GM23338 (cell line): Measurements from ENCODE around the gene EXPH5. TPM values are rescaled to one million over a fixed set of nuclear protein-coding genes. Genes with fewer than 3 reads are reported as not detected.
A peak's percentile ranks its signal among the peaks of the same experiment; 100 is the strongest.

ENCODE experiments used
- ATAC-seq: fragments of 200-7000 bp; cut with Tn5 transposase; 3 replicates; pipeline ENCODE4 v1.9.1; 2020
- DNase-seq: peaks from one replicate; pipeline ENCODE4 v3.0.0-alpha.2; 2015; ENCODE audit warnings: low spot score
- H2AFZ ChIP-seq: fragments of 200-600 bp; sonication (generic); 2 replicates; pipeline ENCODE4 v1.8.0; 2016; ENCODE audit warnings: antibody characterized with exemption, mild to moderate bottlenecking, moderate library complexity
- H3F3A ChIP-seq: fragments of 200-600 bp; sonication (generic); replicated peaks from 2 replicates; pipeline ENCODE4 v1.8.0; 2017; ENCODE audit warnings: antibody characterized with exemption, mixed run types, low read depth
- H3K27ac ChIP-seq: fragments of 200-600 bp; sonication (generic); 2 replicates; pipeline ENCODE4 v1.6.1; 2016; ENCODE audit warnings: low read depth
- H3K27me3 ChIP-seq: fragments of 200-600 bp; sonication (generic); 2 replicates; pipeline ENCODE4 v1.8.0; 2016; ENCODE audit warnings: mild to moderate bottlenecking, mixed run types, moderate library complexity; ENCODE audit not compliant: insufficient read depth
- H3K36me3 ChIP-seq: fragments of 200-600 bp; sonication (generic); 2 replicates; pipeline ENCODE4 v1.8.0; 2016; ENCODE audit warnings: mild to moderate bottlenecking; ENCODE audit not compliant: insufficient read depth
- H3K4me1 ChIP-seq: fragments of 200-600 bp; sonication (generic); 2 replicates; pipeline ENCODE4 v1.8.0; 2016; ENCODE audit warnings: mild to moderate bottlenecking, moderate library complexity; ENCODE audit not compliant: insufficient read depth
- H3K4me2 ChIP-seq: fragments of 200-600 bp; sonication (generic); 2 replicates; pipeline ENCODE4 v1.7.1; 2017; ENCODE audit warnings: mixed run types
- H3K4me3 ChIP-seq: fragments of 200-600 bp; sonication (generic); 2 replicates; pipeline ENCODE4 v1.6.1; 2016; ENCODE audit warnings: mixed run types
- H3K79me2 ChIP-seq: fragments of 200-600 bp; sonication (generic); replicated peaks from 2 replicates; pipeline ENCODE4 v1.8.0; 2017; ENCODE audit warnings: mild to moderate bottlenecking; ENCODE audit not compliant: insufficient read depth
- H3K9me2 ChIP-seq: fragments of 200-600 bp; sonication (generic); 2 replicates; pipeline ENCODE4 v1.8.0; 2017; ENCODE audit not compliant: insufficient read depth
- H4K20me1 ChIP-seq: fragments of 200-600 bp; sonication (generic); replicated peaks from 2 replicates; pipeline ENCODE4 v1.8.0; 2017; ENCODE audit warnings: mild to moderate bottlenecking; ENCODE audit not compliant: insufficient read depth
- H3K27ac Mint-ChIP-seq: 2 replicates; pipeline ENCODE4 v1.8.0; 2020; ENCODE audit warnings: inconsistent platforms, mild to moderate bottlenecking, moderate library complexity, mixed read lengths
- H3K27me3 Mint-ChIP-seq: 3 replicates; pipeline ENCODE4 v1.8.0; 2022; ENCODE audit warnings: low read depth, mild to moderate bottlenecking, moderate library complexity, mixed read lengths, inconsistent platforms; ENCODE audit not compliant: insufficient read depth, poor library complexity
- H3K36me3 Mint-ChIP-seq: 3 replicates; pipeline ENCODE4 v1.8.0; 2021; ENCODE audit warnings: low read depth, mild to moderate bottlenecking, inconsistent platforms, moderate library complexity, mixed read lengths
- H3K4me1 Mint-ChIP-seq: 3 replicates; pipeline ENCODE4 v1.8.0; 2020; ENCODE audit warnings: mild to moderate bottlenecking, inconsistent platforms, mixed read lengths
- H3K4me3 Mint-ChIP-seq: 3 replicates; pipeline ENCODE4 v1.8.0; 2021; ENCODE audit warnings: moderate library complexity, mild to moderate bottlenecking, inconsistent platforms, mixed read lengths
- H3K9me3 Mint-ChIP-seq: 3 replicates; pipeline ENCODE4 v1.8.0; 2020; ENCODE audit warnings: moderate library complexity, mild to moderate bottlenecking, inconsistent platforms, mixed read lengths
- ETS1 ChIP-seq: IDR thresholded peaks from 2 replicates; pipeline ENCODE4 v1.6.1; 2016; ENCODE audit warnings: antibody characterized with exemption
- EZH2 ChIP-seq: fragments of 200-600 bp; sonication (generic); IDR thresholded peaks from one replicate; pipeline ENCODE4 v1.8.0; 2017; ENCODE audit warnings: antibody characterized with exemption, mild to moderate bottlenecking, low read depth; ENCODE audit not compliant: unreplicated experiment
- JUNB ChIP-seq: IDR thresholded peaks from one replicate; pipeline ENCODE4 v1.6.1; 2016; ENCODE audit warnings: antibody characterized with exemption; ENCODE audit not compliant: unreplicated experiment
- NANOG ChIP-seq: IDR thresholded peaks from 2 replicates; pipeline ENCODE4 v1.6.1; 2016; ENCODE audit warnings: antibody characterized with exemption, borderline replicate concordance
- POLR2AphosphoS5 ChIP-seq: IDR thresholded peaks from 2 replicates; pipeline ENCODE4 v1.6.1; 2016; ENCODE audit warnings: antibody characterized with exemption, low read depth
- REST ChIP-seq: IDR thresholded peaks from one replicate; pipeline ENCODE4 v1.6.1; 2018; ENCODE audit warnings: antibody characterized with exemption; ENCODE audit not compliant: unreplicated experiment
- ZNF114 ChIP-seq: fragments of 250-450 bp; sonication (Bioruptor Pico); IDR thresholded peaks from 2 replicates; pipeline ENCODE4 v1.5.0; 2020; ENCODE audit warnings: mild to moderate bottlenecking, moderate library complexity
- ZNF331 ChIP-seq: fragments of 250-450 bp; sonication (Bioruptor Pico); IDR thresholded peaks from 2 replicates; pipeline ENCODE4 v1.5.0; 2020; ENCODE audit warnings: low read depth, mild to moderate bottlenecking, moderate library complexity
- polyA plus RNA-seq: library from polyadenylated mRNA; unstranded; fragments of >200 nt; fragmentation: Nextera tagmentation; extraction: Ambion mirVana; gene quantifications from 2 replicates; pipeline ENCODE4 v1.2.1, GENCODE V29; 2016
- total RNA-seq: library from RNA; depleted of rRNA; stranded (reverse); fragments of >200 nt; shearing (Covaris generic); gene quantifications from 2 replicates; pipeline ENCODE4 v1.2.3, GENCODE V29; 2014

The EXPH5 gene
- total and polyA plus RNA-seq, 2 experiments from 2014 or later: 3.6 to 12.6 TPM

GRCh38 chr11:108545909-108546501 lies 47.6 kb downstream of the EXPH5 start:
- no peak overlapping the region for H3K4me3 ChIP-seq
- no peak for TF ChIP-seq NANOG
- TF ChIP-seq JUNB: no peak
- TF ChIP-seq ETS1: no peak
- peak; percentile 44; the same call in 1 of the 2 replicates for TF ChIP-seq ZNF331 (CRISPR knock-in tag)
- TF ChIP-seq ZNF114 (CRISPR knock-in tag): no peak
- ATAC-seq: no peak
- no peaks in the 10 kb centered on the region for H3K9me3 Mint-ChIP-seq
- no peaks in the 10 kb centered on the region for H3K27me3 ChIP-seq
- peaks cover 3% of the 10 kb centered on the region for H3K27me3 Mint-ChIP-seq
- H3K4me1 Mint-ChIP-seq: peaks cover 6% of the 10 kb centered on the region; the same call in 2 of the 3 replicates
- H3K4me3 Mint-ChIP-seq: no peak overlapping the region
- no peaks in the 10 kb centered on the region for H3K36me3 Mint-ChIP-seq
- no peaks in the 10 kb centered on the region for H3K4me1 ChIP-seq
- H3K27ac ChIP-seq: no peak overlapping the region
- no peak overlapping the region for H3K27ac Mint-ChIP-seq
- H4K20me1 ChIP-seq: no peaks in the 10 kb centered on the region
- no peak for DNase-seq
- H3F3A ChIP-seq: no peaks in the 10 kb centered on the region
- no peaks in the 10 kb centered on the region for H3K9me2 ChIP-seq
- H3K79me2 ChIP-seq: no peaks in the 10 kb centered on the region
- H3K4me2 ChIP-seq: no peak overlapping the region
- H3K36me3 ChIP-seq: no peaks in the 10 kb centered on the region
- no peak overlapping the region for H2AFZ ChIP-seq

DNA sequence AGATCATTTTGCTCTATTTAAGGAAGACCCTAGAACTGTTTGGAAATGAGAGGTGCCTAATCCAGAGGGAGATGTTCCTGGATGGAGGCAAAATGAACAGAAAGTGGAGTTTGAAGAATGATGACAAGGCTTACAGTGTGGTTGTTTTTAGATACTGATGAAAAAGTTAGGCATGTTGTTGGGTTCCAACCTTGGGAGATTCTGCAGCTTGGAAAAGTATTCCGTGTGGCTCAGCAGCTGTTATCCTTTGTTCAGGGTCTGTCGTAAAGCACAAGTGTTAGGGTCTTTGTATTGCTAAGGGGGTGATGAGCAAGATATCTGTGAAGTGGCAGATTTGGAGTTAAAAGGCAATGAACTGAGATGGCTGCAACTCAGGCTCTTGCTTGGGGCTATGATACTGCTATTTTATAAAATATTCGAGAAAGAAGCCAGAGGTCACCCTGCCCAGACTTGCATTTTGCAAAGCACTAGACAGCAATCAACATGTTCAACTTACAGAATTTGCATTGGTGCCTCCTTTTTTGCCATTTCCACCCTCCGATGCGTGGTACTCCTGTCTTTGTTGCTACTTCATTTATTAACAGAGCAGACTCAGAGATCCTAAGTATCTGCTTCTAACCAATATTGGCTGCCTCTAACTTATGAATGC lies 50.1 kb downstream of the EXPH5 start:
- no peak overlapping the region for H3K4me3 Mint-ChIP-seq
- no peaks in the 10 kb centered on the region for H3K27me3 ChIP-seq
- H3K27ac Mint-ChIP-seq: 0 out of 2 replicates have a peak overlapping the region, but pooled peaks have one; percentile 12
- H3K36me3 Mint-ChIP-seq: no peaks in the 10 kb centered on the region
- no peaks in the 10 kb centered on the region for H4K20me1 ChIP-seq
- no peaks in the 10 kb centered on the region for H3K79me2 ChIP-seq
- H3K9me2 ChIP-seq: no peaks in the 10 kb centered on the region
- H3K4me3 ChIP-seq: no peak overlapping the region
- peaks cover 3% of the 10 kb centered on the region for H3K27me3 Mint-ChIP-seq
- H3K27ac ChIP-seq: no peak overlapping the region
- no peaks in the 10 kb centered on the region for H3K9me3 Mint-ChIP-seq
- no peak overlapping the region for H3K4me2 ChIP-seq
- H3K4me1 Mint-ChIP-seq: peaks cover 17% of the 10 kb centered on the region; the same call in 2 of the 3 replicates
- ATAC-seq (no peak), DNase-seq (no peak)
- no peaks in the 10 kb centered on the region for H3F3A ChIP-seq
- no peak overlapping the region for H2AFZ ChIP-seq
- H3K36me3 ChIP-seq: no peaks in the 10 kb centered on the region
- H3K4me1 ChIP-seq: no peaks in the 10 kb centered on the region
- TF ChIP-seq ETS1 (no peak), POLR2AphosphoS5 (no peak), REST (no peak), JUNB (no peak), EZH2 (no peak), ZNF331 (CRISPR knock-in tag) (no peak), ZNF114 (CRISPR knock-in tag) (no peak)
